Lower leg skin (tissue), 3 donors: Measurements from ENCODE around the gene EML4.

Experiments used
- POLR2A ChIP-seq, 2 donors: fragments of 450-650 bp; IDR thresholded peaks; one replicate each; pipeline ENCODE4 v1.6.1; 2016 to 2017; ENCODE audit warnings: antibody characterized with exemption in 2 of 2, mild to moderate bottlenecking in 1 of 2, moderate library complexity in 1 of 2
- TF ChIP-seq, protein P1 (sequence below), 3 donors: fragments of 450-650 bp; IDR thresholded peaks; one replicate each; pipeline ENCODE4 v1.5.1; 2016; ENCODE audit warnings: antibody characterized with exemption in 3 of 3, mild to moderate bottlenecking in 3 of 3, moderate library complexity in 2 of 3

- TF ChIP-seq, protein P1, sequence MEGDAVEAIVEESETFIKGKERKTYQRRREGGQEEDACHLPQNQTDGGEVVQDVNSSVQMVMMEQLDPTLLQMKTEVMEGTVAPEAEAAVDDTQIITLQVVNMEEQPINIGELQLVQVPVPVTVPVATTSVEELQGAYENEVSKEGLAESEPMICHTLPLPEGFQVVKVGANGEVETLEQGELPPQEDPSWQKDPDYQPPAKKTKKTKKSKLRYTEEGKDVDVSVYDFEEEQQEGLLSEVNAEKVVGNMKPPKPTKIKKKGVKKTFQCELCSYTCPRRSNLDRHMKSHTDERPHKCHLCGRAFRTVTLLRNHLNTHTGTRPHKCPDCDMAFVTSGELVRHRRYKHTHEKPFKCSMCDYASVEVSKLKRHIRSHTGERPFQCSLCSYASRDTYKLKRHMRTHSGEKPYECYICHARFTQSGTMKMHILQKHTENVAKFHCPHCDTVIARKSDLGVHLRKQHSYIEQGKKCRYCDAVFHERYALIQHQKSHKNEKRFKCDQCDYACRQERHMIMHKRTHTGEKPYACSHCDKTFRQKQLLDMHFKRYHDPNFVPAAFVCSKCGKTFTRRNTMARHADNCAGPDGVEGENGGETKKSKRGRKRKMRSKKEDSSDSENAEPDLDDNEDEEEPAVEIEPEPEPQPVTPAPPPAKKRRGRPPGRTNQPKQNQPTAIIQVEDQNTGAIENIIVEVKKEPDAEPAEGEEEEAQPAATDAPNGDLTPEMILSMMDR (IDR thresholded peaks at IDR 0.05): no peak
- no peak for TF ChIP-seq POLR2A (IDR thresholded peaks at IDR 0.05)
Observed at GRCh38 chr2:42327125-42327524, 158.0 kb downstream of the EML4 start.
